Astrocyte (in vitro differentiated cells and primary cell): ENCODE data around the gene ZNF438.

Experiments used
- EZH2 ChIP-seq: IDR thresholded peaks from 2 replicates; pipeline ENCODE4 v1.6.1; 2012; ENCODE audit warnings: mild to moderate bottlenecking, low read length, inconsistent platforms; ENCODE audit not compliant: insufficient read depth
- TF ChIP-seq, protein P1 (sequence below): IDR thresholded peaks from 2 replicates; pipeline ENCODE4 v1.5.1; 2011; ENCODE audit warnings: low read depth, mild to moderate bottlenecking, inconsistent platforms, low read length, moderate library complexity; ENCODE audit not compliant: insufficient read depth

GRCh38 chr10:30897048-30897447 lies 134.6 kb downstream of the ZNF438 start:
- TF ChIP-seq, protein P1, sequence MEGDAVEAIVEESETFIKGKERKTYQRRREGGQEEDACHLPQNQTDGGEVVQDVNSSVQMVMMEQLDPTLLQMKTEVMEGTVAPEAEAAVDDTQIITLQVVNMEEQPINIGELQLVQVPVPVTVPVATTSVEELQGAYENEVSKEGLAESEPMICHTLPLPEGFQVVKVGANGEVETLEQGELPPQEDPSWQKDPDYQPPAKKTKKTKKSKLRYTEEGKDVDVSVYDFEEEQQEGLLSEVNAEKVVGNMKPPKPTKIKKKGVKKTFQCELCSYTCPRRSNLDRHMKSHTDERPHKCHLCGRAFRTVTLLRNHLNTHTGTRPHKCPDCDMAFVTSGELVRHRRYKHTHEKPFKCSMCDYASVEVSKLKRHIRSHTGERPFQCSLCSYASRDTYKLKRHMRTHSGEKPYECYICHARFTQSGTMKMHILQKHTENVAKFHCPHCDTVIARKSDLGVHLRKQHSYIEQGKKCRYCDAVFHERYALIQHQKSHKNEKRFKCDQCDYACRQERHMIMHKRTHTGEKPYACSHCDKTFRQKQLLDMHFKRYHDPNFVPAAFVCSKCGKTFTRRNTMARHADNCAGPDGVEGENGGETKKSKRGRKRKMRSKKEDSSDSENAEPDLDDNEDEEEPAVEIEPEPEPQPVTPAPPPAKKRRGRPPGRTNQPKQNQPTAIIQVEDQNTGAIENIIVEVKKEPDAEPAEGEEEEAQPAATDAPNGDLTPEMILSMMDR, result no peak
- TF ChIP-seq EZH2, result no peak
